ENCODE measurements around the gene WDR7.

DNA sequence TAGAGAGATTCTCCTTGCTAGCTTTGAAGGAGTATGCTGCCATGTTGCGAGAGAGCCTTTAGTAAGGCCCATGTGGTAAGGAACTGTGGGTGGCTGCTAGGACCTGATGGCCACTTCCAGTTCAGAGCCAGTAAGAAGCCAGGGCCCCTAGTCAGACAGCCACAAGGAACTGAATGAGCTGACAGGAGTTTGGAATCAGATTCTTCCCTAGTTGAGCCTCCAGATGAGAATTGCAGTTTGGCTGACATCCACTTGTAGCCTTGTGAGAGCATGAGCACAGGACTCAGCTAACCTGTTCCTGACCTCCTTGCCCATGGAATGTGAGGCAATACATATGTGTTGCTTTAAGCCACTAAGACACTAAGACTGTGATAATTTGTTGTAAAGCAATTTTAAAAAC is 1.2 kb upstream of the WDR7 start:
- TF ChIP-seq, protein P1, sequence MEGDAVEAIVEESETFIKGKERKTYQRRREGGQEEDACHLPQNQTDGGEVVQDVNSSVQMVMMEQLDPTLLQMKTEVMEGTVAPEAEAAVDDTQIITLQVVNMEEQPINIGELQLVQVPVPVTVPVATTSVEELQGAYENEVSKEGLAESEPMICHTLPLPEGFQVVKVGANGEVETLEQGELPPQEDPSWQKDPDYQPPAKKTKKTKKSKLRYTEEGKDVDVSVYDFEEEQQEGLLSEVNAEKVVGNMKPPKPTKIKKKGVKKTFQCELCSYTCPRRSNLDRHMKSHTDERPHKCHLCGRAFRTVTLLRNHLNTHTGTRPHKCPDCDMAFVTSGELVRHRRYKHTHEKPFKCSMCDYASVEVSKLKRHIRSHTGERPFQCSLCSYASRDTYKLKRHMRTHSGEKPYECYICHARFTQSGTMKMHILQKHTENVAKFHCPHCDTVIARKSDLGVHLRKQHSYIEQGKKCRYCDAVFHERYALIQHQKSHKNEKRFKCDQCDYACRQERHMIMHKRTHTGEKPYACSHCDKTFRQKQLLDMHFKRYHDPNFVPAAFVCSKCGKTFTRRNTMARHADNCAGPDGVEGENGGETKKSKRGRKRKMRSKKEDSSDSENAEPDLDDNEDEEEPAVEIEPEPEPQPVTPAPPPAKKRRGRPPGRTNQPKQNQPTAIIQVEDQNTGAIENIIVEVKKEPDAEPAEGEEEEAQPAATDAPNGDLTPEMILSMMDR (IDR thresholded peaks at IDR 0.05): no peak
- TF ChIP-seq CHD2 (IDR thresholded peaks at IDR 0.05; ENCODE audit: low read length, partially characterized antibody) (no peak), POLR2A (IDR thresholded peaks at IDR 0.05; ENCODE audit: low read length) (no peak), FOSL2 (IDR thresholded peaks at IDR 0.05) (no peak), FOSL2 (CRISPR knock-in tag; IDR thresholded peaks at IDR 0.05) (no peak), EHMT2 (IDR thresholded peaks at IDR 0.05; ENCODE audit: low read depth) (no peak), JUN (IDR thresholded peaks at IDR 0.05) (no peak), MAZ (IDR thresholded peaks at IDR 0.05; ENCODE audit: borderline replicate concordance, low read depth, low read length) (no peak), HDAC2 (IDR thresholded peaks at IDR 0.05) (no peak), EP300 (IDR thresholded peaks at IDR 0.05) (no peak)
- TF ChIP-seq, protein P2, sequence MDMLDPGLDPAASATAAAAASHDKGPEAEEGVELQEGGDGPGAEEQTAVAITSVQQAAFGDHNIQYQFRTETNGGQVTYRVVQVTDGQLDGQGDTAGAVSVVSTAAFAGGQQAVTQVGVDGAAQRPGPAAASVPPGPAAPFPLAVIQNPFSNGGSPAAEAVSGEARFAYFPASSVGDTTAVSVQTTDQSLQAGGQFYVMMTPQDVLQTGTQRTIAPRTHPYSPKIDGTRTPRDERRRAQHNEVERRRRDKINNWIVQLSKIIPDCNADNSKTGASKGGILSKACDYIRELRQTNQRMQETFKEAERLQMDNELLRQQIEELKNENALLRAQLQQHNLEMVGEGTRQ (IDR thresholded peaks at IDR 0.05): no peak

Measured in A549 (cell line).